Measurements from ENCODE around the gene CD3G.

DNA sequence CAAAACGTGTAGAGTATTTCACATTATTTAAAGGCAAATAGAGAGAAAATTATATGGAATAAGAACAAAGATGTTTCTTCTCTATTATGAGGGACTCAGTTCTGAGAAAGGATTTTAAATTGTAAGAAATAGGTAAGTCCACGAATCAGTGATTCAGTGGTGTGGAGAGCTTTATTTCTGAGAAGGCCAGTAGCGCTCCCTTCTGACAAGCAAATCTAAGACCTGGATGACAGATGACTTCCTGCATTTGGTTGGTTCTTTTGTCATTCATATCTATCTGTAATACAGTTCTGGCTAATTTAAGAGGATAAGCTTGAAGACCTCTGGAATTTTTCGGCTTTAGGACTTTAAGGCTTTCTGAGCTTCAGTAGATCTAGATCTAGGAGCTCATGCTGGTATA, 32.6 kb upstream of the CD3G start:
- TF ChIP-seq ZNF274 (IDR thresholded peaks at IDR 0.05; ENCODE audit: borderline replicate concordance, low read depth, low read length) (no peak), ZFX (CRISPR knock-in tag; IDR thresholded peaks at IDR 0.05) (no peak), MEIS2 (IDR thresholded peaks at IDR 0.05; ENCODE audit: partially characterized antibody) (peak; percentile 89), TEAD1 (CRISPR knock-in tag; IDR thresholded peaks at IDR 0.05) (no peak), POLR2H (tag; IDR thresholded peaks at IDR 0.05; ENCODE audit: low read depth) (no peak), ATF7 (IDR thresholded peaks at IDR 0.05) (no peak), NR2C2 (CRISPR knock-in tag; IDR thresholded peaks at IDR 0.05) (no peak), NR2C2 (tag; IDR thresholded peaks at IDR 0.05) (no peak), CBX2 (IDR thresholded peaks at IDR 0.05; ENCODE audit: insufficient read depth, low read length, poor library complexity, severe bottlenecking) (no peak), XRCC5 (IDR thresholded peaks at IDR 0.05; ENCODE audit: low read depth, low read length) (no peak)
- TF ChIP-seq, protein P1, sequence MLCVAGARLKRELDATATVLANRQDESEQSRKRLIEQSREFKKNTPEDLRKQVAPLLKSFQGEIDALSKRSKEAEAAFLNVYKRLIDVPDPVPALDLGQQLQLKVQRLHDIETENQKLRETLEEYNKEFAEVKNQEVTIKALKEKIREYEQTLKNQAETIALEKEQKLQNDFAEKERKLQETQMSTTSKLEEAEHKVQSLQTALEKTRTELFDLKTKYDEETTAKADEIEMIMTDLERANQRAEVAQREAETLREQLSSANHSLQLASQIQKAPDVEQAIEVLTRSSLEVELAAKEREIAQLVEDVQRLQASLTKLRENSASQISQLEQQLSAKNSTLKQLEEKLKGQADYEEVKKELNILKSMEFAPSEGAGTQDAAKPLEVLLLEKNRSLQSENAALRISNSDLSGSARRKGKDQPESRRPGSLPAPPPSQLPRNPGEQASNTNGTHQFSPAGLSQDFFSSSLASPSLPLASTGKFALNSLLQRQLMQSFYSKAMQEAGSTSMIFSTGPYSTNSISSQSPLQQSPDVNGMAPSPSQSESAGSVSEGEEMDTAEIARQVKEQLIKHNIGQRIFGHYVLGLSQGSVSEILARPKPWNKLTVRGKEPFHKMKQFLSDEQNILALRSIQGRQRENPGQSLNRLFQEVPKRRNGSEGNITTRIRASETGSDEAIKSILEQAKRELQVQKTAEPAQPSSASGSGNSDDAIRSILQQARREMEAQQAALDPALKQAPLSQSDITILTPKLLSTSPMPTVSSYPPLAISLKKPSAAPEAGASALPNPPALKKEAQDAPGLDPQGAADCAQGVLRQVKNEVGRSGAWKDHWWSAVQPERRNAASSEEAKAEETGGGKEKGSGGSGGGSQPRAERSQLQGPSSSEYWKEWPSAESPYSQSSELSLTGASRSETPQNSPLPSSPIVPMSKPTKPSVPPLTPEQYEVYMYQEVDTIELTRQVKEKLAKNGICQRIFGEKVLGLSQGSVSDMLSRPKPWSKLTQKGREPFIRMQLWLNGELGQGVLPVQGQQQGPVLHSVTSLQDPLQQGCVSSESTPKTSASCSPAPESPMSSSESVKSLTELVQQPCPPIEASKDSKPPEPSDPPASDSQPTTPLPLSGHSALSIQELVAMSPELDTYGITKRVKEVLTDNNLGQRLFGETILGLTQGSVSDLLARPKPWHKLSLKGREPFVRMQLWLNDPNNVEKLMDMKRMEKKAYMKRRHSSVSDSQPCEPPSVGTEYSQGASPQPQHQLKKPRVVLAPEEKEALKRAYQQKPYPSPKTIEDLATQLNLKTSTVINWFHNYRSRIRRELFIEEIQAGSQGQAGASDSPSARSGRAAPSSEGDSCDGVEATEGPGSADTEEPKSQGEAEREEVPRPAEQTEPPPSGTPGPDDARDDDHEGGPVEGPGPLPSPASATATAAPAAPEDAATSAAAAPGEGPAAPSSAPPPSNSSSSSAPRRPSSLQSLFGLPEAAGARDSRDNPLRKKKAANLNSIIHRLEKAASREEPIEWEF (CRISPR knock-in tag; IDR thresholded peaks at IDR 0.05): no peak
